T-helper 22 cell (primary cell): ENCODE results near the gene PLXNA4.

Experiments used
- DNase-seq: peaks from one replicate; pipeline ENCODE4 v3.0.0-alpha.2; 2020; ENCODE audit warnings: low read depth

PLXNA4 gene

GRCh38 chr7:132084776-132085388 lies 491.4 kb downstream of the PLXNA4 start:
- DNase-seq: no peak

GRCh38 chr7:132083537-132084123 lies 492.6 kb downstream of the PLXNA4 start:
- DNase-seq: no peak

- no peak for DNase-seq
These were observed 493.1 kb downstream of the PLXNA4 start for GRCh38 chr7:132083126-132083525.

- DNase-seq: no peak
These were observed 493.9 kb downstream of the PLXNA4 start for GRCh38 chr7:132082394-132082793.

GRCh38 chr7:132081686-132082085 lies 494.6 kb downstream of the PLXNA4 start:
- DNase-seq: no peak

GRCh38 chr7:132080967-132081668 lies 495.2 kb downstream of the PLXNA4 start:
- no peak for DNase-seq

- no peak for DNase-seq
These were observed 495.8 kb downstream of the PLXNA4 start for GRCh38 chr7:132080467-132080866.

- DNase-seq: no peak
These were observed 497.2 kb downstream of the PLXNA4 start for GRCh38 chr7:132078891-132079735.

- DNase-seq: no peak
These were observed 498.1 kb downstream of the PLXNA4 start for GRCh38 chr7:132077971-132078685.

GRCh38 chr7:132076301-132077035 lies 499.8 kb downstream of the PLXNA4 start:
- no peak for DNase-seq

- DNase-seq: no peak
These were observed 500.8 kb downstream of the PLXNA4 start for GRCh38 chr7:132075515-132075914.

GRCh38 chr7:132073920-132074589 lies 502.2 kb downstream of the PLXNA4 start:
- no peak for DNase-seq
